LNCaP clone FGC (cell line): ENCODE data around the gene RBM33.

ENCODE experiments used
- DNase-seq: peaks from one replicate; pipeline ENCODE4 v3.0.0-alpha.2; 2011; ENCODE audit warnings: low read depth
- H3K4me3 ChIP-seq: 2 replicates; pipeline ENCODE4 v1.5.1; 2011; ENCODE audit warnings: mild to moderate bottlenecking, low read depth, low read length, control low read depth
- TF ChIP-seq, protein P1 (sequence below): IDR thresholded peaks from 2 replicates; pipeline ENCODE4 v1.5.1; 2012; ENCODE audit warnings: mild to moderate bottlenecking; ENCODE audit not compliant: control insufficient read depth, insufficient read depth; ENCODE audit errors: extremely low read depth

The RBM33 gene

GRCh38 chr7:155701972-155702544 is 57.6 kb downstream of the RBM33 start:
- TF ChIP-seq, protein P1, sequence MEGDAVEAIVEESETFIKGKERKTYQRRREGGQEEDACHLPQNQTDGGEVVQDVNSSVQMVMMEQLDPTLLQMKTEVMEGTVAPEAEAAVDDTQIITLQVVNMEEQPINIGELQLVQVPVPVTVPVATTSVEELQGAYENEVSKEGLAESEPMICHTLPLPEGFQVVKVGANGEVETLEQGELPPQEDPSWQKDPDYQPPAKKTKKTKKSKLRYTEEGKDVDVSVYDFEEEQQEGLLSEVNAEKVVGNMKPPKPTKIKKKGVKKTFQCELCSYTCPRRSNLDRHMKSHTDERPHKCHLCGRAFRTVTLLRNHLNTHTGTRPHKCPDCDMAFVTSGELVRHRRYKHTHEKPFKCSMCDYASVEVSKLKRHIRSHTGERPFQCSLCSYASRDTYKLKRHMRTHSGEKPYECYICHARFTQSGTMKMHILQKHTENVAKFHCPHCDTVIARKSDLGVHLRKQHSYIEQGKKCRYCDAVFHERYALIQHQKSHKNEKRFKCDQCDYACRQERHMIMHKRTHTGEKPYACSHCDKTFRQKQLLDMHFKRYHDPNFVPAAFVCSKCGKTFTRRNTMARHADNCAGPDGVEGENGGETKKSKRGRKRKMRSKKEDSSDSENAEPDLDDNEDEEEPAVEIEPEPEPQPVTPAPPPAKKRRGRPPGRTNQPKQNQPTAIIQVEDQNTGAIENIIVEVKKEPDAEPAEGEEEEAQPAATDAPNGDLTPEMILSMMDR = no peak
- no peak overlapping the region for H3K4me3 ChIP-seq
- no peak for DNase-seq

- no peak for DNase-seq
- TF ChIP-seq, protein P1 = no peak
Observed at GRCh38 chr7:155702616-155703015, 58.2 kb downstream of the RBM33 start.

DNA sequence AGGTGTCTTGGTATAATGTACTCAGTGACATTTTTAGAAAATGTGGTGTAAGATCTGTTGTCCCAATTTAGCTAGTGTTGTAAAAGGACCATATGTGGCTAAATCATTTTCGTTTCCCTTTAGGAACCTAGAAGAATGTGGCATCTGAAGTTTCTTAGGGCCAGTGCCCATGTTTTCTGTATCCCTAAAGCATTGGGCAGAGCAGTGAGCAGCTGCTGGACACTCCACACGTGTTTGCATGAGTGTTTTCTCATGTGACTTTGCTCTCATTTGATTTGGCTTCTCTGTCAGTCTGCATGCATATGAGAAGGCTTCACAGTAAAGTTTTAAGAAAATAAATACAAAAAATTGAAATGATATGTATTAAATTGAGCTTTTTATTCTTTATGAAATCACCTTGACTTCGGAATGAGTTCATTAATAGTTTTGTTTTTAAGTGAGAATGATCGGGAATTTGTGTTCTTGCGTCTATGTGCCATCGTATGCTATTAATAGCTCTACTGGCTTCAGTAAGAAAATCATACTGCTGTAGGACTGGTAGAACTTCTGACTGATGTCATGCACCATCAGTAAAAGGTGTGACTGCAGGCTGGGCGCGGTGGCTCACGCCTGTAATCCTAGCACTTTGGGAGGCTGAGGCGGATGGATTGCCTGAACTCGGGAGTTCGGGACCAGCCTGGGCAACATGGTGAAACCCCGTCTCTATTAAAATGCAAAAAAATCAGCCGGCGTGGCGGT is 61.3 kb downstream of the RBM33 start:
- TF ChIP-seq, protein P1 = no peak
- H3K4me3 ChIP-seq = no peak overlapping the region
- no peak for DNase-seq

More at GRCh38 chr7:155702616-155703015, 58.2 kb downstream of the RBM33 start:
- no peak overlapping the region for H3K4me3 ChIP-seq

- DNase-seq = no peak
- TF ChIP-seq, protein P1 = no peak
- H3K4me3 ChIP-seq = no peak overlapping the region
Observed at GRCh38 chr7:155706376-155706775, 61.9 kb downstream of the RBM33 start.

DNA sequence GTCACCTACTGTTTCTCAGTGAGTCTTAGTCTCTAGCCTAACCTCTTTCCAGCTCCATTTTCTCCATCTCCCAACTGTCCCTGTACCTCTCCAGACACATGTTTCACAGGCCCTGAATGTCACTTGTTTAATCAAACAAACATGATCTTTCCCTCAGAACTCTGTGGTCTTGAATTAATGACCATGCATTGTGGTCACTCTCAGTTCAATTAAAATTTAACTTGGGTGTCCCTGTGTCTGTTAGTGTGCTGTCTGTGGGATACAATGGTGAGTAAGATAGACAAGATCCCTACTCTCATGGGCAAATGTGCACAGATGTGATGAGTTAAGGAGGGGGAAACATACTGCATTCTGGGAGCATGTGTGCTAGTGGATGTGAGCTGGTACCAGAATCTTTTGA is 65.0 kb downstream of the RBM33 start:
- H3K4me3 ChIP-seq = no peak overlapping the region
- no peak for DNase-seq
- TF ChIP-seq, protein P1 = no peak

GRCh38 chr7:155710031-155710430 is 65.6 kb downstream of the RBM33 start:
- TF ChIP-seq, protein P1 = no peak
- DNase-seq = peak; percentile 54

More at GRCh38 chr7:155710031-155710430, 65.6 kb downstream of the RBM33 start:
- no peak overlapping the region for H3K4me3 ChIP-seq
